Measurements from ENCODE around the gene PPP2R2D. TPM values are rescaled to one million over a fixed set of nuclear protein-coding genes. Genes with fewer than 3 reads are reported as not detected.

Gene PPP2R2D
- total RNA-seq, 1 donor from 2014 or later, result 34.2 TPM

- no peaks in the 10 kb centered on the region for H3K27me3 ChIP-seq (ENCODE audit: control insufficient read depth, insufficient read depth, low read length)
- TF ChIP-seq CTCF (IDR thresholded peaks at IDR 0.05; ENCODE audit: insufficient read depth, low read length, severe bottlenecking), result no peak
- no peak for FAIRE-seq
- H3K36me3 ChIP-seq (ENCODE audit: control insufficient read depth, insufficient read depth, low read length), result peaks cover 22% of the 10 kb centered on the region
- no peak for DNase-seq (ENCODE audit: low read depth)
- H3K4me3 ChIP-seq (ENCODE audit: low read depth, low read length), result no peak overlapping the region
Observed at GRCh38 chr10:131944976-131945695, 44.3 kb downstream of the PPP2R2D start.

- H3K27me3 ChIP-seq (ENCODE audit: control insufficient read depth, insufficient read depth, low read length), result no peaks in the 10 kb centered on the region
- DNase-seq (ENCODE audit: low read depth) (peak; percentile 83), FAIRE-seq (no peak)
- no peak overlapping the region for H3K4me3 ChIP-seq (ENCODE audit: low read depth, low read length)
- peaks cover 22% of the 10 kb centered on the region for H3K36me3 ChIP-seq (ENCODE audit: control insufficient read depth, insufficient read depth, low read length)
- TF ChIP-seq CTCF (IDR thresholded peaks at IDR 0.05; ENCODE audit: insufficient read depth, low read length, severe bottlenecking), result no peak
Observed at GRCh38 chr10:131946321-131946751, 45.5 kb downstream of the PPP2R2D start.

- H3K36me3 ChIP-seq (ENCODE audit: control insufficient read depth, insufficient read depth, low read length), result peaks cover 22% of the 10 kb centered on the region
- no peak overlapping the region for H3K4me3 ChIP-seq (ENCODE audit: low read depth, low read length)
- DNase-seq (ENCODE audit: low read depth), result no peak
- no peak for TF ChIP-seq CTCF (IDR thresholded peaks at IDR 0.05; ENCODE audit: insufficient read depth, low read length, severe bottlenecking)
- H3K27me3 ChIP-seq (ENCODE audit: control insufficient read depth, insufficient read depth, low read length), result no peaks in the 10 kb centered on the region
- FAIRE-seq, result no peak
Observed at GRCh38 chr10:131946880-131947279, 46.1 kb downstream of the PPP2R2D start.

GRCh38 chr10:131947631-131948347 lies 47.0 kb downstream of the PPP2R2D start:
- Histone ChIP-seq H3K27me3 (ENCODE audit: control insufficient read depth, insufficient read depth, low read length) (no peaks in the 10 kb centered on the region), H3K36me3 (ENCODE audit: control insufficient read depth, insufficient read depth, low read length) (peaks cover 19% of the 10 kb centered on the region), H3K4me3 (ENCODE audit: low read depth, low read length) (no peak overlapping the region)
- FAIRE-seq, result no peak
- TF ChIP-seq CTCF (IDR thresholded peaks at IDR 0.05; ENCODE audit: insufficient read depth, low read length, severe bottlenecking), result no peak
- peak; percentile 87 for DNase-seq (ENCODE audit: low read depth)

- H3K27me3 ChIP-seq (ENCODE audit: control insufficient read depth, insufficient read depth, low read length), result no peaks in the 10 kb centered on the region
- FAIRE-seq, result no peak
- no peak for DNase-seq (ENCODE audit: low read depth)
- peaks cover 19% of the 10 kb centered on the region for H3K36me3 ChIP-seq (ENCODE audit: control insufficient read depth, insufficient read depth, low read length)
- no peak for TF ChIP-seq CTCF (IDR thresholded peaks at IDR 0.05; ENCODE audit: insufficient read depth, low read length, severe bottlenecking)
- H3K4me3 ChIP-seq (ENCODE audit: low read depth, low read length), result no peak overlapping the region
Observed at GRCh38 chr10:131948501-131948900, 47.7 kb downstream of the PPP2R2D start.

All from bronchial epithelial cell (primary cell).